Hypothalamus (tissue), 51 donors: ENCODE data around the gene PTPRN2.
"Not testable (repeated sequence)": the region's sequence is repeated elsewhere in the genome, so short reads cannot be mapped to it uniquely, and the experiment has no call there.

ENCODE experiments used
- DNase-seq, 51 donors: peaks; one replicate each; lab custom pipeline; 2025; lab: John Stamatoyannopoulos, UW

Gene PTPRN2

DNA sequence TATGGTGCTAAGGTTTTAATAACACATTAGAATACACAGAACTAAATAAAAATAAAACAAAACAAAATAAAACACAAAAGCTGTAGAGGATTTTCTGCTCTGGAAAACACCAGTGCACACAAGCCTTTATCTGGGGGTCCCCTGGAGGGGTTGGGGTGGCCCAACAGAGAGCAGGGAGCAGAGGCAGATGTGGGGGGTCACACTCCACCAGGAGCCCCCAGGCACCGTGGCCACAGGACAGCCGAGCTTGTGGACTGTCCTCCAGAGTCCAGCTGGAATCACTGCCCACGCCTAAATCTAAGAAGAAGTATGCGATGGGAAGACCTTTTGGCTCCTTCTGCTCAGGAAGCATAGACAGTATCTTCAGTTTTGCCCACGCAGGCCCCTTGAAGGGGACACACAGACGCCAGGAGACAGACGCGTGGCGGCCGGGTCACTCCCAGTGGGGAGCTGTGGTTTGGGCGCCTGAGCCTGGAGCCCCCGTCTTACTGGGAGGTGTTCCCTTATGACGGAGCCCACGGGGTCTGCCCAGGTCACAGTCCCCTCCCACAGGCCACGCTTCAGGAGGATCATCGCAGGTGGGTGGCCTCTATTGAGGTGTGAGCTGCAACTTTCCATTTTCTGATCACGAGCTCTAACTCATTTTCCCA lies 595.0 kb downstream of the PTPRN2 start:
- no peak for DNase-seq

DNA sequence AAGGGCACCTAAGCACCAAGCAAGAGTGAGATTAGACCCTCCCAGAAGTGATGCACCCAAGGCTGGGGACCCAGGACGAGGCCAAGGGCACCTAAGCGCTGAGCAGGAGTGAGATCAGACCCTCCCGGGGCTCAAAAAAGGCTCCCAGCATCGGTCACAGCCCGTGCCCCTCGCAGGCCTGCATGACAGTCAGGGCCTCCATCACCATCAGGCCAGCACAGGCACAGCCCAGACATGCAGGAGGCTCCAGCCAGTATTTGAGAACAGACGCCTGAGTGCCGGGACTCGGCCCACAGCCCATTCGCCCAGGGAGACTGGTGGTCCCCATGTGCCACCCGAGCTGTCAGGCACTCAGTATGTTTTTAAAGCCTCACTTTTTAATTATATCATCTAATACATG lies 595.9 kb downstream of the PTPRN2 start:
- DNase-seq, result no peak

DNA sequence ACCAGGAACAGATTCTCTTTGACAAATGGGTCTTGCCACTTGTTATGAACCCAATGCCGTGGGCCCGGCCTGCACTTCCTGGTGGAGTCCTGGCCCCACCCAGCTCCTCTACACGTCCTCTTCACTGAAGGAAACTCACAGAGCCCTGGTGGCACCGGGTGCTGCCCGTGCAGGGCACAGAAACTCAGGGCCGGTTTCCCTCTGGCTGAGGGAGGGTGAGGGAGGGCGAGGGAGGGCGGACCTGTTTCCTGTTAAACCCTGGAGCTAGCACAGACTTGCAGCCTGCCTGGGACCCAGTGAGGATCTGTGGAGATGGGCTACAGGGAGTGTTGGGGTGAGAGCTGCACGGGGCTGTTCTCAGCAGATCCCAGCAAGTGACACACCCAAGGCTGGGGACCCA lies 596.3 kb downstream of the PTPRN2 start:
- no peak for DNase-seq

DNA sequence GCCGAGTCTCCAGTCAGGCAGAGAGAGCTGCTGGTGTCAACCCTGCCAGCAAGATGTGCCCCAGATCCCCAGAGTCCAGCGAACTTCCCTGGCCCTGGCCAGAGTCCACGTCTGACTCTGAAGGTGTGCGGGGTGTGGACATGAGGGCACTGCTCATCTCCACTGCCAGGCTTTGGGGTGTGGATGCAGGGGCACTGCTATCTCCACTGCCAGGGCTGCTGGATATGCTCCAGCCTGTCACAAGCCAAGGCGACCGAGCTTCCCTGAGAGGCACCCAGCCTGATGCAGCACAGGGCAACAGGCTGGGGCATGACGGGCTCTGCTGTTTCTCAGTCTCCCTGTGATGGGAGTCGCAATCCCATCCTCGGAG lies 596.8 kb downstream of the PTPRN2 start:
- no peak for DNase-seq

DNA sequence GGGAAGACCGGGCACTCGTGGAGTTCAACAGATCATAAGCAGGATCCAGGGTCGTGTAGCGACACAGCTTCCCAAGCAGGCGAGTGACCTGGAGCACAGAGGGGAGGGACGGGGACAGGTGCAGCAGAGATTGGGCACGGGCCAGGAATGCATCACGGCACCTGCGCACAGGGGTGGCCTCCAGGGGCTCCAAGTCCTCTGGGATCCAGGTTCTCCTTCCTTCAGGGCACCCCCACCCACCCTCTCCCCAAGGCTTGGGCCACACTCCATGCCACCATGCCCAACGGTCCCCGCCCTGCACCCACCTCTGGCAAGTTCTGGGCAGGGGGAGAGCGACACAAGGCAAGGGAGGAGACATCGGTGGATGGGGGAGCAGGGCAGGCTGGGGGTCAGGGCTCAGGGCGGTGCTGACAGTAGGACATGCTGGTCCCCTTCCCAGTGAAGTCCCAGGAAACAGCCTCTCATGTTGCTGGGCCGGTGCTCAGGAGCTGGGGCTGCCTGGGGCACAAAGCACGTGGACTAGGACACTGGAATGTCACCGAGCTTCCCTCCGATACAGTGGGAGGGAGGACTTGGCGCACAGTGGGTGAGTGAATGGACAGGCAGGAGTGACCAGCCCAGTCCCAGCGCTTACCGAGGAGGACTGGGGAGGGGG lies 597.3 kb downstream of the PTPRN2 start:
- no peak for DNase-seq

DNA sequence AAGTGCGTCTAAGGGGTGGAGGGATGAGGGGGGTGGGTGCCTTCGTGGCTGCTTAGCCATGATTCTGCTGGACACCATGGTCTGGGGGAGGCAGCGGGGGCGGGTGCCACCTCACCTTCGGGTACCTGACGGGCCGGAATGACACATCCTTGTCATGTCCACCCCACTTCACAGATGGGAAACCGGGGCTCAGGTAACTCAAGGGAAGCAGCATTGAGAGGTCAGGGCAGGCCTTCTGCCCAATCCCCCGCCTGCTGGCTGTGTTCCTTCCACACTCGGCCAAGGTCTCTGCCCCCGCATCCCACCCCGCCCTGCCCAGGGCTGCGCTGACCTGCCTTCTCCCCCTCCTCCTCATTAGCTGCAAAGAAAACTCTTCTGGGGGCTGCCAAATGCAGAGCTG lies 598.0 kb downstream of the PTPRN2 start:
- DNase-seq, result no peak

DNA sequence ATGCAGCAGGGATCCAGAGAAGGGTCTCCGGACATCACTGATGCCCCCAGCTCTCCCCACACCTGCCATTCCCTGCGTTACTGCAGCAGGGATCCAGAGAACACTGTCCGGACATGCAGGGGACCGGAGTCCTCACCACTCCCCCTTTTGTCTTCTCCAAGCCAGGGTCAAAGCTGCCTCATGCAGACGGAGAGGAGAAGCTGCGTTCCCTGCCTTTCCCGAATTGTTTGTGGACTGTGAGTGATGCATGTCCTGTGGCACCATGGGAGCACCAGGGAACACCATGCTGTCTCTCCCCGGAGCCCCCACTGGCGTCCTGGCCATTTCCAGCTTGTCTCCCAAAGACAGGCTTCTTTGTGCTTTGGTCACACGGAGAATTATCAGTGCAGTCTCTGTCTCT lies 599.7 kb downstream of the PTPRN2 start:
- DNase-seq, result no peak

DNA sequence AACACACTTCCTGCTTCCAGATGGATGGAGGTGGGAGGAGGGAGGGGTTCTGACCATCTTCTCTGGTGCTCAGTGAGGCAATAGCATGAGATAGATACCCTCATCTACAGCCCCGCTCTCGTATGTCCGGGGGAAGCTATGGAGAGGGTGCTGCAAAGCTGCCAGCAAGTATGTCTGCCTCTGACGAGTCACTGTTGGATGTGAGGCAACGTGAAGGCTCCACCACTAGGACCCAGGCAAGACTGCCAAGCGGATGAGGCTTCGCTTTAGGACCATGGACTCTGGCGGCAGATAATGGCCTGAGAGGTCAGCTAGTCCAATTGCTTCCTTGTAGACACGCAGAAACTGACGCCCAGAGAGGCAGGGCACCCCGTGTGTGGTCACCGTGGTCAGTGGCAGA lies 601.6 kb downstream of the PTPRN2 start:
- DNase-seq, result no peak

DNA sequence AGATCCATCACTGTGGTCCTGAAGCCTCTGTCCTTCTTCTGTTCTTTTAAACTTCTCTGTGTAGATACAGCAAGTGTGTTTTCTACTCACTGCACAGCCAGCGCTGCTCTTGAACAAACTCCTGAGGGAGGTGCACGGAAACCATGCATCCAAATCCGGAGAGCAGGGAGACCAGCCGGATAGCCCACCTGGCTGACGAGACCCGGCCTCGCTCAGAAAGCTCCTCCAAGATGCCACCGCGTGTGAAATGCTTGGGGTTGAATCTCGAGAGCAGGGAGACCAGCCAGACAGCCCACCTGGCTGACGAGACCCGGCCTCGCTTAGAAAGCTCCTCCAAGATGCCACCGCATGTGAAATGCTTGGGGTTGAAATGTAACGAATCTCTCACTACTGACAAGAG lies 602.0 kb downstream of the PTPRN2 start:
- DNase-seq, result no peak

DNA sequence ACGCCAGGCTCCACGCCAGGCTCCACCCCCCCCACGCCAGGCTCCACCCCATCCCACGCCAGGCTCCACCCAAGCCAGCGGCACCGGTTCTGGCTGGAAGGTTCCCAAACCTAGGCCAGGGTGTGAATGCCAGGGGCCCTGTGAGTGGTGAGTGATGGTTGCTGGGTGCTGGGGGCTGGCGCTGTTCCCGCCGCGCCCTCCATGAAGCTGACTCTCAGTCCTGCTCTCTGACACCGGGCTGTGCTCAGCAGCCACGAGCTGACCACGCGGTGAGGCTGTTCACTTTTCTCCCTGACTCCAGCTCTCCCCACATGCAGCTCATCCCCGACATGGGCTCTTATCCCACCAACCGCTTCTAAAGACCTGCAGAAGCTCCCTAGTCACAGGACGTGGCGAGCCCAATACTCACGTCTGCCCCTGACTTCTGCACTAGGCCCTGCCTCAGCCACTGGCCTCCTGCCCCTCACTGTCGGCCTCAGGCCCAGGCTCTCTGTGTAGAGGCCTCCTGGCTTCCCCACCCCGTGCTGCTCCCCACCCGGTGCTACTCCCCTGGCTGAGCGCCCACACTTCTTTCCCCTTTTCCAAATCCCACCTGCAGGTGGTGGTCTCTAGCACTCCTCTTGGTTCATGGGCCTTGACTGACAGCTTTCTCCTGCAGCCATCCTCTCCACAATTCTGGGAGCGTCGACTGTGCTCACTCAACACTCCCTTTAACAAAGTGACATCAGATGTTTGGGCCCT lies 603.0 kb downstream of the PTPRN2 start:
- no peak for DNase-seq

DNA sequence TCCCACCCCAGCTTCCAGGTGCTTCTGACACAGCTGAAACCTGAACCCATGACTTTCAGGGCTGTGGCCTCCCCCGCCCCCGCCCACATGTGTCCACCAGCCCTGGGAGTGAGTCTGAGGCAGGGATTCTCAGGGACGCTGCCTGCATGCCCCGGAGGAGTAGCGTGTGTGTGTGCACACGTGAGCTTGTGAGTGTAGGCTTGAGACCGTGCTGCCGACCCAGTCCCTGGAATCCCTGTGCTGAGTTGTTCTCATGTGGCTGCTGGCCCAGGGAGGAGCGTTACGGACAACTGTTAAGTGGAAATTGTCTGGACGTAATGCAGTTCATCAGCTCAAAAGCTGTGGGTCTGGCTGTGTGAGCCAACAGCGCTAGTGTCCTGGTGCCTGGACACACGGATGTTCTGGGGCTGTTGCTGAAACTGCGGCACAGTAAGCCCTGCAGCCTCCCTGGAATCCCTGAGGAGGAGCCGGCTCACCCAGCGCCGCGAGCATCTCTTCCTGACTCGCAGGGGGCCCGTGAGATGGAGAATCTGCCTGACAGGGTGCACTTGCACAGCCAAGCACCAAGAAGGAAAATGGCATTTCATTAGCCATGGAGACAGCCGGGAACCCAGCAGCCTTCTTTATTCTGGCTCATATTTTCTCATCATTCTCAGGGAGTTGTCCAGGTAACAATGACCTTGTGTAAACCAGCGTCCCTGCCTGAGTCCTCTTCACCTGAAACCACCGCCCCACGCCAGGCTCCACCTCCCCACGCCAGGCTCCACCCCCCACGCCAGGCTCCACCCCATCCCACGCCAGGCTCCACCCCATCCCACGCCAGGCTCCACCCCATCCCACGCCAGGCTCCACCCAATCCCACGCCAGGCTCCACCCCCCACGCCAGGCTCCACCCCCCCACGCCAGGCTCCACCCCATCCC lies 603.9 kb downstream of the PTPRN2 start:
- no peak for DNase-seq

DNA sequence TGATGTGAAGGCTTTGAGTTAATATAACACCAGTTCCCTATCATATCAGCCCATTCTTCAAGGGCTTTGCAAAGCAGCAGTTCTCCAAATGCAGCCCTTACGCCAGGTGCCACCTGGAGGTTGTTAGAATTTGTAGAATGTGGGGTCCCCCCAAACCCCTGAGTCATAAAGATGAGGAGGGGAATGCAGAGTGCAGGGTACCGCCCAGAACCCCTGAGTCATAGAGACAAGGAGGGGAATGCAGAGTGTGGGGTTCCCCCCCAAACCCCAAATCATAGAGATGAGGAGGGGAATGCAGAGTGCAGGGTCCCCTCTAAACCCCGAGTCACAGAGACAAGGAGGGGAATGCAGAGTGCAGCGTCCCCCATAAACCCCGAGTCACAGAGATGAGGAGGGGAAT lies 605.8 kb downstream of the PTPRN2 start:
- no peak for DNase-seq

DNA sequence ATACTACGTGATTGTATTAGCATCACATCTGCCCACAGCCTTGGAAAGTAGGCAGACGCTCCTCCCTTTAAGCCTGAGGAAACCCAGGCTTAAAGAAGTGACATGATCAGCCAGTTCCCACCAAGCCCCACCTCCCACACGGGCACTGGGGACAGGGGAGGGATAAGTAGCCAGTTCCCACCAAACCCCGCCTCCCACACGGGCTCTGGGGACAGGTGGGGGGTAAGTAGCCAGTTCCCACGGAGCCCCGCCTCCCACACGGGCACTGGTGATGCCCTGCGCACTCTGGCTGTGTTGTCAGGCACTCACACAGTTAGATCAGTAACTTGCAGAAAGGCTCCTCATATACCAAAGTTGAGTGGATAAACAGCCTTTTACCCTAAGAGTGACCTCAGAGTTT lies 606.8 kb downstream of the PTPRN2 start:
- DNase-seq, result no peak

DNA sequence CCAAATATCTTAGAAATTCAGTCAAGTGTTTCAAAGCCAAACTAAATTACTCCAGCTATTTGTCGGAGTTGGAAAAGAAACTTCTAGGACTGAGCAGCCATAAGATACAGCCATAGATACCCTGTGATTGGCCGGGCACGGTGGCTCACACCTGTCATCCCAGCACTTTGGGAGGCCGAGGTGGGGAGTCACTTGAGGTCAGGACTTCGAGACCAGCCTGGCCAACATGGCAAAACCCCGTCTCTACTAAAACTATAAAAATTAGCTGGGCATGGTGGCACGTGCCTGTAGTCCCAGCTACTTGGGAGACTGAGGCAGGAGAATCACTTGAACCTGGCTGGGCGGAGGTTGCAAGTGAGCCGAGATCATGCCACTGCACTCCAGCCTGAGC lies 607.3 kb downstream of the PTPRN2 start:
- not testable (repeated sequence) for DNase-seq

DNA sequence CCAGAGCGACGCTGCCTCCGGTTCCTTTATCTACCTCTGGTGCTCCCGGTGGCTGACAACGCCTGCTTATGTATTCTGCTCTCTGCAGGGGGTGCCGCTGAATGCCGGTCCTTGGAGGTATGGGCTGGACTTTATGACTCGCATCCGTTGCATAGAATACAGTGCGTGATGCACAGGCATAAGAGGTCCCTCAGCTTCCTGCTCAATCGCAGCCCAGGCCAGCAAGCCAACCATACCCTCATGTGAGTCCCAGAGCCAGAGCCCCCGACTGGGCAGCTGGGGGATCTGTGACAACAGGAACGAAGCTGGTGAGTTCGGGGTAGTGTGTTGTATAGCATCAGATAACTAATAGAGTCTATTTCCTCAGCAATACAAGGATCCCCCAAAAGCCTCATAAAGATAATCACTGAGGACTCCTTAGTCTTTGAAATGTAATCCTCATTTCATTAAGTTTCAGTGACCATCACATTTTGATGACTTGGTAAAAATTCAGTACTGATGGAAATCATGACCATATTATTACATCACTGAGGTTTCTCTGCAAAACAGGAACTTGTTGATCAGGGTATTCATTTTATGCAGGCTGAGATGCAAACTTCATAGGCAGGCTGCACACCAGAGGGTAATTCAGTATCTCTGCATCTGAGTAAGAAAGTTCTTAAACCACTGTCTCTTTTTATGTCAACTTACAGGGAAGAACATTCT lies 607.8 kb downstream of the PTPRN2 start:
- DNase-seq, result no peak

DNA sequence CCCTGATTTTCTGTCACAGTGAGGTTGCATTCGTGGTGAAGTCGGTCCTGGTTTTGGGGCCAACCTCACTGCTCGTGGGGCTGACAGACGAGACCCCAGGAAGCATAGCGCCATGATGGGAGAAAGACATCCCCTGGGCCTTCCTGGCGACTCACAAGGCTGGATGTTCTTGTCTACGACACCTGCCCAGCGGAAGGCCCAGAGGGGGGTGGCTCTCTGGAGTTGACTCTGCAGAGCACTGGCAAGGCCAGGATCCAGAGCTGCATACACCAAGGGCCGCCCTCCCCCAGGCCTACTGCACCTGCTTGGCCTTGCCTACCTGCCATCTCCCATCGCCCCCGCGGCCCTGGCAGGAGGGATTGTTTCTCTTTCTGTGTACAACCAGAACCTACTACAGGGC lies 608.9 kb downstream of the PTPRN2 start:
- DNase-seq, result no peak

DNA sequence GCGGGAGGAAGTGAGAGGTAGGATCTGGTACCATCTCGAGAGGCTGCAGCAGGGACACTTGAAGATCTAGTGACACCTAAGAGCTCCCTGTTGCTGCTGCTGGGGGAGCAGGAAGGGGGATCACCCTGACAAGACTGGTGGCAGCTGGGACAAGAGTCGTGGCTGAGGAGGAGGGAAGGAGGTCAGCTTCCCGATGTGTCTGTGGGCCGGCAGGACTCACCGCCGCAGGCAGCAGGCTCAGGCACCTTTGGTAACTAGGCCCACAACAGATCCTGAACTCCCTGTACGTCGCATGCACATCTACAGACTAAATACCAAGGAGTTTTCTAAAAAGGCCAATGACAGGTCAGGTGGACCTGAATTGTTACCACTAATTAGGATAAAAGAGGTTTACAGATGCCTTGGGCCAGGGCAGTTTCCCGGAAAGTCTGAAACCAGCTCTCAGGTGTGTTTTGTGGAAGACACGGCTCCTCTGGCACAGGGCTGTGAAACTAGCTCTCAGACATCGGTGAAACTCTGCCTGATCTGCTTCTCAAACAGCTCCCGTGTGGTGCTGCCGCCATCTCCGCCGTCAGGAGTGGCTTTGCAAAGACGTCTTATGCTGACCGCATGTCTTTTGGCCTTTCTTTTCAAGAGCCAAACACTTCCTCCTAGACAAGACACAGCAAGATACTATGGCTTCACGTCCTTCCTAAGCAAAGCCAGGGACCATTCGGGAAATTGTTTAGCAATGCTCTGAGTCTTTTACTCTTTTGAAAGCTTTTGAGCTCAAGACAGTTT lies 609.7 kb downstream of the PTPRN2 start:
- DNase-seq, result no peak

DNA sequence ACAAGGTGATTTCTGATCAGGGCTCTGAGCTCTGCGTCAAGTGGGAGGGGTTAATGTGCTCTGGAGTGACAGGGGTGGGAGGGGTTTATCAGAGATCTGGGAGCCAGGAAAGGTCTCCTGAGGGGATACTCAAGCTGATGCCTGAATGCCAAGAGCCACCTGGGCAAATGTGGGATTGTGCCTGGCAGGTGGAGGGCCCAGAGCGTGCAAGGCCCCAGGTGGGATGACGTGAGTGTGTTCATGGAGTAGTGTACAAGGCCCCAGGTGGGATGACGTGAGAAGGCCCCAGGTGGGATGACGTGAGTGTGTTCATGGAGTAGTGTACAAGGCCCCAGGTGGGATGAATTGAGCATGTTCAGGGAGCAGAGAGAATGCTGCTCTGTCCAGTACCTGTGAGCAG lies 610.3 kb downstream of the PTPRN2 start:
- DNase-seq, result no peak

DNA sequence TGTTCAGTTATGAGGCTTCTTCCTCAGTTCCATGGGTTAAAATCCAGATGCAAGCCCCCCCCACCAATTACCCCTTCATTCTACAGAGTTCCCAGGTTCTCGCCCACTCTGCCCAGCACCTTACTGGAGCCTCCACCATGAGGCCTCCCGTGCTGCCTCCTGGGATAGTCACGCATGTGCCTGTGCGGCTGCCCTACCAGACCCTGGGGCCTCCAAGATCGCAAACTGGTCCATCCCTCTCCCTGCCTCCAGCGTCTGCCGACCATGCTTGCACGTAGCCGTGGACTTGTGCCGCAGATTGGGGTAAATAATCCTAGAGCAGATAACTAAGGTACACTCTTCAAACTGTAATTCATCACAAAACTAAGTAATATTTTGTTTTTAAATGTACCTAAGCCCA lies 611.2 kb downstream of the PTPRN2 start:
- DNase-seq, result no peak
